Mucosa of stomach (tissue), 1 donor: Measurements from ENCODE around the gene SKAP2.

Experiments
- H3K27me3 ChIP-seq: one replicate; pipeline ENCODE4 v1.7.0; 2013; ENCODE audit warnings: mild to moderate bottlenecking, low read length; ENCODE audit not compliant: control insufficient read depth, insufficient read depth
- H3K36me3 ChIP-seq: one replicate; pipeline ENCODE4 v1.7.0; 2013; ENCODE audit warnings: low read length; ENCODE audit not compliant: control insufficient read depth, insufficient read depth
- H3K4me1 ChIP-seq: one replicate; pipeline ENCODE4 v1.7.0; 2013; ENCODE audit warnings: mild to moderate bottlenecking, low read length; ENCODE audit not compliant: control insufficient read depth, insufficient read depth
- H3K4me3 ChIP-seq: one replicate; pipeline ENCODE4 v1.7.0; 2013; ENCODE audit warnings: low read length
- H3K9ac ChIP-seq: one replicate; pipeline ENCODE4 v1.7.0; 2013; ENCODE audit warnings: mild to moderate bottlenecking, low read length, moderate library complexity
- H3K9me3 ChIP-seq: one replicate; pipeline ENCODE4 v1.7.0; 2013; ENCODE audit warnings: mild to moderate bottlenecking, low read length, moderate library complexity; ENCODE audit not compliant: control insufficient read depth
- donor health status: Pancreatic carcinoma.

The SKAP2 gene

DNA sequence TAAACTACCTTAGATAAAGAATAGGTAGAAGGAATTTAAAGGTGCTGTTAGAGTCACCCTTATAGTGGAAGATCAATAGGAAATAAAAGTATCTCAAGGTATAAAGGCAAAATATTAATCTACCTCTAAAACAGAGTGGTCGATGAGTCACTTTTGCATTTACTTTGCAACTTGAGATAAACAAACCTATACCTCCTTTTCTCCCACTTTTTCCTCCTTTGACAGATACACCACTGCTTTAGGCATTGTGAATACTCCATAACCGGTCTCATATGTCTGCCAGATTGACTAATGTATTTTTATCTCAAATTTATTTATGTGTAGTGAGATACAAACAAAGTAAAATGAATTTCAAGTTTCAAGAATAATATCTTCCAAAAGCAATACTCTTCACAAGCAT is 193.5 kb downstream of the SKAP2 start:
- Histone ChIP-seq H3K27me3 (no peaks in the 10 kb centered on the region), H3K4me1 (no peaks in the 10 kb centered on the region), H3K4me3 (no peak overlapping the region), H3K9ac (no peak overlapping the region), H3K36me3 (no peaks in the 10 kb centered on the region), H3K9me3 (no peaks in the 10 kb centered on the region)

DNA sequence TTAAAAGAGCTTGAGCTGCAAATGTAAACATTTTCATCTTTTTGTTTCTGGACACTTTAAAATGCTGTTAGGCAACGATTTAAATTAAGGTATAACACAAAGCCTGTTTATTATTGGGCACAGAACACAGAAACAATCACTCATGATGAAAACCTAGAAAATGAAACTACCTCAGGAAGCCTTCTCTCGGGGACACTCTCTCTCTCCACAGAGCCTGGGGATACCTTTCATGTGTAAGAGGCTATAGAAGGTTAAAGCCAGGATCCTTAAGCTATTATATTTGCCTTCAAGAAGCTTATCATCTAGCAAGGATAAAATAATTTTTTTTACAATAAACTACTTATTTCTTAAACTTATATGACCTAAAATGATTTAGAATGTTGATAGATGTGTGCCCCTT is 194.1 kb downstream of the SKAP2 start:
- Histone ChIP-seq H3K27me3 (no peaks in the 10 kb centered on the region), H3K36me3 (no peaks in the 10 kb centered on the region), H3K4me3 (no peak overlapping the region), H3K4me1 (no peaks in the 10 kb centered on the region), H3K9me3 (no peaks in the 10 kb centered on the region), H3K9ac (no peak overlapping the region)

DNA sequence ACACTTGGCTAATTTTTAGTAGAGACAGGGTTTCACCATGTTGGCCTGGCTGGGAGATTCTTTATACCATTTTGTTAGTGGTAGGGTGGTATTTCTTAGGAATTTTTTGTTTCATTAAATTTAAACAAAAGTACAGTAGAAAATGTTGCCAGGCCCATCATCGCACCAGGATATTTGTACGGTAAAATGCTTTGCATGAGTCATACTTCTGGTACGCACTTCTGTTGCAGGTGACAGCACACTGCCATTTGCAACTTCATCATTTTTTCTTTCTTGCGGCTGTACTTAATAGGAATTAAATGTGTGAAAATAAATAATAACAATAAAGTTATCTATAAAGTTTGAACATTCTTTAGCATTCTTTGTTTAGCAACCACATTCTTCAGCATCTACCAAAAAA is 195.6 kb downstream of the SKAP2 start:
- H3K4me3 ChIP-seq = no peak overlapping the region
- H3K27me3 ChIP-seq = no peaks in the 10 kb centered on the region
- H3K9me3 ChIP-seq = no peaks in the 10 kb centered on the region

DNA sequence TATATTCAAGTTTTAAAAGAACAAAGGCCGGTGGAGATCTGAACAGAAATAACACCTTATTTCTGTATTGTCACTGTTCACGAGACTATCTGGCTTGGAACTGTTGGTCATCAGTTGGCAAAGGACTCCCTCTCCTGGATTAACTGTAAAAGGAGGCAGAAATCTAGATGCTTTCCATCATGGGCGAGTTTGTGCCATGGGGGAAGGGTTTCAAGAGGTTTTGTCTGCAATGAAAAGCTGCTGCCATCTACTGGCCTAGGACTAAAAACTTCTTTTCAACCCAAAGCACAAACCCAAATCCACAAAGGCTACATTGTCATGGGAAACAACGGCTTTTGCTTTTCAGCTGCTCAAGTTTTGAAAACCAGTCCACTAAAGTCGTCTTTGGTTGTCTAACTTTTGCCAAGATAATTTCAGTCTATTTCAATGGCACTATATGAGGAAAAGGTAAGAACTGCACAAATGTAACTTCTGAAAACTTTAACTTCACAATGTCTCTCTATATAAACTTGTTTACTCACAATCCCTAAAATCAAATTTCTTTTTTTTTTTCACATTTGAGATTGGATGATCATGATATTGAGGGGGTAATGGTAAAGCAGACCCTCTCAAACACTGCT is 196.8 kb downstream of the SKAP2 start:
- Histone ChIP-seq H3K9ac (no peak overlapping the region), H3K27me3 (no peaks in the 10 kb centered on the region), H3K36me3 (no peaks in the 10 kb centered on the region), H3K4me3 (no peak overlapping the region), H3K4me1 (no peaks in the 10 kb centered on the region), H3K9me3 (no peaks in the 10 kb centered on the region)

More for the DNA sequence above, 195.6 kb downstream of the SKAP2 start:
- no peaks in the 10 kb centered on the region for H3K36me3 ChIP-seq
- H3K4me1 ChIP-seq = no peaks in the 10 kb centered on the region
- no peak overlapping the region for H3K9ac ChIP-seq

DNA sequence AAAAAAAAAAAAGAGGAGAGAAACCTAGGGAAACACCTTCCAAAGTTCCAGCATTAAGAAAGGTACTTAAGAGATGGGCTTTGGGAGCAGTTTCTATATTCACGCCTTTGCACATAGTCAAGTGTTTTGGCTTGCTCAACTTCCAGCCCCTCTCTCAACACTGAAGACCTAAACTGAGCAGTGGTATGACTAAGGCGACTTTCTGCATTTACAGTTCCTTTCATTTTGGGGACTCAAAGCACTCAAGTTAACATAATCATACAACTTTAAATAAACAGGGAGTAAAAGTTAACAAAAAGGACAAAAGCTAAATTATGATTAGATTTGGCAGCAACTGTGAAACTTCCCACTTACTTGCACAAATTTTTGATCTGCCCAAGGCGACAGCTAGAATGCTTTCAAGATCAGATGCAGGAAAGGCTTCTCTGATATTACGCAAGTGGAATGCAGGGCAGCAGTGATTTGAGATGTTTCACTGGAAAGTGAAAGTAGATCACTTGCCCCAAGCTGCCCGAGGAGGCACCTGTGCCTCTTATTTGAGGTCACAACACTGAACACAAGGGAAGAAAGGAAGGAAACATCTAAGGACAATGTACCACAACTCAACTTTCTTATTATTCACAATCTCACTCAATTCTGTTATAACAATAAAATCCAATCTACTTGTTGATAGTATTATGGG is 199.5 kb downstream of the SKAP2 start:
- H3K4me3 ChIP-seq = no peak overlapping the region
- no peak overlapping the region for H3K9ac ChIP-seq
- no peaks in the 10 kb centered on the region for H3K9me3 ChIP-seq
- H3K4me1 ChIP-seq = no peaks in the 10 kb centered on the region
- no peaks in the 10 kb centered on the region for H3K36me3 ChIP-seq
- H3K27me3 ChIP-seq = no peaks in the 10 kb centered on the region

DNA sequence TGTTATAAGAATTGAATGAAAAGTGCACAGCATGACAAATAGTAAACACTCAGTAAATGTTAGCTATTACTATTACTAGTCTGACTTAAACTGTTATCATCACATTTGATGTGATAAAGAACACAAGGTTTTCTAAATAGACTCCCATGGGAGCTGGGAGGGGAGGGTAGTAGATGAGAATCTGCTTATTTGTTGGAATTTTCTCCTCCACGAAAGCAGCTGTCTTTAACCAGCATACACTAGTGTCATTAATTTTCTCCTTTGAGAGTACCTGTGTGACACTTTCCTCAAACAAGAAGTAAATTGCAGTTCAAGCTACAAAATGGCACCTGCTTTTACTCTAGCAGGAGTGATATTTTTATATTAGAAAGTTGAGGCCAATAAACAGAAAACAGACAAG is 200.1 kb downstream of the SKAP2 start:
- no peaks in the 10 kb centered on the region for H3K27me3 ChIP-seq
- no peaks in the 10 kb centered on the region for H3K9me3 ChIP-seq
- H3K9ac ChIP-seq = no peak overlapping the region
- H3K4me3 ChIP-seq = no peak overlapping the region
- H3K36me3 ChIP-seq = no peaks in the 10 kb centered on the region
- H3K4me1 ChIP-seq = no peaks in the 10 kb centered on the region

DNA sequence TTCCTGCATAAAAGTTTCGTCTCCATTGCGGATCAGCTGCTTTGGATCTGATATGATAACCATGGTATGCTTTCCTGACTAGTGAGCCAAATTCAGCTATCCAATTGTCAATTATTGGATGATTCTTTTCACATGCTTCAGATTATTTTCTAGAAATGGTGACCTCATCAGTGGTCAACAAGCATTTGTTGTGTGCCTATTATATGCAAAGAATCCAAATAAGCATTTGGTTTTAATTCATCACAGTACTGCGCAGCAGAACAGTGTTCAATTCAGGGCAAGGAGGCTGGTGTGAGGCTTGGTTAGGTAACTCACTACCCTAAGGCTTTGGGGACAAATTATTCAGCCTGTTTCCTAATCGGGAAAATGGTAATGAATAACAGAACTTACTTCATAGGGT is 200.5 kb downstream of the SKAP2 start:
- Histone ChIP-seq H3K4me3 (no peak overlapping the region), H3K9me3 (no peaks in the 10 kb centered on the region), H3K27me3 (no peaks in the 10 kb centered on the region), H3K9ac (no peak overlapping the region), H3K36me3 (no peaks in the 10 kb centered on the region), H3K4me1 (no peaks in the 10 kb centered on the region)

DNA sequence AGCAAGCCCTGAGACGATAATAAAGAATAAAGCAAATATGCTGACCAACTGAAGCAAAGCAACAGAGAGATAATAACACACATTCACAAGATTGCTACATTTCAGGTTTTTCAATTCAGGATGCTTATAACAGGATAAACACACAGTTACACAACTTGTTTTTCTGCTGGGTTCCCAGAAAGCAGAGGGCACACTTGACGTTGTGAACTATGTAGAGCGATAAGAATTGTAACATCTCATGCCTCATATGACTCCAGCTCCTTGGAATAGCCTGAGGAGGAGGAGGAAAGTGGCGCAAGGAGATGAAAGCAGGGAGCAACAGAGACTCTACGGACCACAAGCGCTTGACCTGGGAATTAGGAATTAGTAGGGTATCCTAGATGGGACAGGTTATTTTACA is 201.7 kb downstream of the SKAP2 start:
- H3K4me3 ChIP-seq = no peak overlapping the region
- no peaks in the 10 kb centered on the region for H3K36me3 ChIP-seq
- H3K27me3 ChIP-seq = no peaks in the 10 kb centered on the region
- H3K9ac ChIP-seq = no peak overlapping the region
- H3K9me3 ChIP-seq = no peaks in the 10 kb centered on the region
- H3K4me1 ChIP-seq = no peaks in the 10 kb centered on the region

DNA sequence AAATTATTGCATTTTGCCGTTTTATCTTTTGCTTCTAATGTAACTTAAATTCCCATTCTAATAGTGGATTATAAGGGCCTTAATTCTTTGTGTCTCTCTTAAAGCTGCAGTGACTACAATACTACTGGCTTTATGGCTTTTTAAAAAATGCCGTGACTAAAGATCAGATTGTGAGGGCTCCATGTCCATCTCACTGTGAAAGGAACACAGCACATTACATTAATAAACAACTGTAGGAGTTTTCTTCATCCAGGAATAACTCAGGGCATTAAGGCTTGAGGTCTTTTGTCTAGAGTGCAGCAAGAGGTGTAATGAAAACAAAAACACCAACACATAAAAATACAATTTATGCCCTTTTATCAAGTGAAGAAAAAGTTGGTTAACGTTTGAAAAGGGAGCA is 205.3 kb downstream of the SKAP2 start:
- Histone ChIP-seq H3K27me3 (no peaks in the 10 kb centered on the region), H3K9me3 (no peaks in the 10 kb centered on the region), H3K9ac (no peak overlapping the region), H3K4me1 (no peaks in the 10 kb centered on the region), H3K4me3 (no peak overlapping the region), H3K36me3 (no peaks in the 10 kb centered on the region)

DNA sequence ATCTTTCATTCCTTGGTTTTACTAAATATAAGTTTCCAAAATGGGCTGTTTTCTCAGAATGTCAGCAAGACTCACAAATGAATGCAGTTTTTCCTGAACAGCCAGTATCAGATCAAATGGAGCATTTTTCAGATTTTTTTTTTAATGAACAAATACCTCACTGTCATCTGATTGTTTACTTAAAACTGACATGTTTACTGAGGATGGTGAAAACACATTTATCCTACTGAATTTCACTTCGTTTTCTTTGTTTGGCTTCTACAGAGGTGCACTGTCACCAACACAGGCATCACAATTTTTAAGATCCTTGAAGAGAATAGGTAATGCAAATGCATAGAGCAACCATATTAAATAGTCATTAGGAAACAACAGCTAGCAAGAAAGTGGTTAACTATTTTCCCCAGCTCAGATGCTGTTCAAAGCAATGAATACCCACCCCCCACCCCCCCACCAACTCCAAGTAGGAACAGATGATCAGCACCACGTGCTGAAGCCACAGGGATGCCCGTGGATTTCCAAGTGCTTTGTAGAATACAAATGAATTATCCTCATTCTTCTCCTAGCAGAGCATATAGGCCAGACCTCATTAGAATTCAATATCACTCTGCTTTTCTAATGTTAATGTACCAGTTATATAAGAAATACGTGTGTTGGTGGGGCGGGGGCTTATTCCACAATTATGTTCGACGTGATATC is 205.9 kb downstream of the SKAP2 start:
- Histone ChIP-seq H3K4me3 (no peak overlapping the region), H3K36me3 (no peaks in the 10 kb centered on the region), H3K9me3 (no peaks in the 10 kb centered on the region), H3K4me1 (no peaks in the 10 kb centered on the region), H3K9ac (no peak overlapping the region), H3K27me3 (no peaks in the 10 kb centered on the region)

DNA sequence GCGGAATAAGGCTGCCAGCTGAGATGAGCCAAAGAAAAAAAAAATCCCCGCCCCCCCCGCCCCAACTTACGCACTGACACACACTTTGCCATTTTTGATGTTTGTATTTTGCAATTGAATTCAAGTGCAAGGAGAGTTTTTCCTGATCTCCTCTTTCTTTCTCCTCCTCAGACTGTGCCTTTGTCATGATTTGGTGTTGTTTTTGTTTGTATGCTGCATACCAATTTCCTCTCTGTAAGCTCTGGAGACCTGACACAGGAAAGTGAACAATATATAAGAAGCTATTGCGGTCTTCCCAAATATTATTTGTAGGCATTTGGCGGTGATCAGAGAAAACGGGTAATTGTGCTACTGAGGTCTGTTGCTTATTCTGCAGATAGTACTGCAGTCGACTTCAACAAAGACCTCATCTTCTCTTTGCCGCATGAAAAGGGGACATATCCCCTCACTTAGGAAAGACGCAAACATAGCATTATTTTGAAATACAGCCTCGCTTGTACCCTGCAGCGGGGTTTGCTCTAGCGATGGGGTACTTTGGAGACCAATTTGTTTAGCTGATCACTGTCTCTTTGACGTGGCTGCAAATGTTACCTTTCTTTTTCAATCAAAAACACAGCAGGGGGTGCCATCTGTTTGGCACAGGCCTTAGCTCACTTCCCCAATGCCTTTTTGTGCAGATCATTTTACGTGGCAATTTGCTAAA is 206.6 kb downstream of the SKAP2 start:
- Histone ChIP-seq H3K9me3 (no peaks in the 10 kb centered on the region), H3K36me3 (no peaks in the 10 kb centered on the region), H3K27me3 (no peaks in the 10 kb centered on the region), H3K4me1 (no peaks in the 10 kb centered on the region), H3K9ac (no peak overlapping the region), H3K4me3 (no peak overlapping the region)

DNA sequence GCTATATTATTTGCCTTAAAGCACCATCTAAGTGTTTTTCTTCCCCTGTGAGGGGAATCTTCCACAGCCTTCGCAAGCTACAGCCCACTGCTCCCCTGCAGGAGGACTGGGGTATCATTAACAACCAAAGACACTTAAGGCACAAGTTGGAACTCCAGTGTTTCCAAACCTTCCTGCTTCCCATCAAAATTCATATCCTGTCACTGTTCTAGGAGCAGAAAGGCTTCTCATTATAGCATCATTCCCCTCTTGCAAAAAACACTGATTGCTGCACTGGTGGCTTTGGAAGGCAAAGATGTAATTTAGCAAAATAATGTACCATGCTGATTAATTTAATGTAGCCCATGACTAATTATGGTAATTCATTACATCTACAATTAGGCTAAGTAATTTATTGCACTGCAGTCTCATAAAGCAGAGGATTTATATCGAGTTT is 207.2 kb downstream of the SKAP2 start:
- no peaks in the 10 kb centered on the region for H3K27me3 ChIP-seq

More for the DNA sequence above, 207.2 kb downstream of the SKAP2 start:
- Histone ChIP-seq H3K36me3 (no peaks in the 10 kb centered on the region), H3K9ac (no peak overlapping the region), H3K4me1 (no peaks in the 10 kb centered on the region), H3K4me3 (no peak overlapping the region), H3K9me3 (no peaks in the 10 kb centered on the region)
